ENCODE measurements around the gene TMEM72. TPM values are rescaled to one million over a fixed set of nuclear protein-coding genes. Genes with fewer than 3 reads are reported as not detected.

Gene TMEM72
- total RNA-seq, 6 experiments from 2014 or later = not detected

DNA sequence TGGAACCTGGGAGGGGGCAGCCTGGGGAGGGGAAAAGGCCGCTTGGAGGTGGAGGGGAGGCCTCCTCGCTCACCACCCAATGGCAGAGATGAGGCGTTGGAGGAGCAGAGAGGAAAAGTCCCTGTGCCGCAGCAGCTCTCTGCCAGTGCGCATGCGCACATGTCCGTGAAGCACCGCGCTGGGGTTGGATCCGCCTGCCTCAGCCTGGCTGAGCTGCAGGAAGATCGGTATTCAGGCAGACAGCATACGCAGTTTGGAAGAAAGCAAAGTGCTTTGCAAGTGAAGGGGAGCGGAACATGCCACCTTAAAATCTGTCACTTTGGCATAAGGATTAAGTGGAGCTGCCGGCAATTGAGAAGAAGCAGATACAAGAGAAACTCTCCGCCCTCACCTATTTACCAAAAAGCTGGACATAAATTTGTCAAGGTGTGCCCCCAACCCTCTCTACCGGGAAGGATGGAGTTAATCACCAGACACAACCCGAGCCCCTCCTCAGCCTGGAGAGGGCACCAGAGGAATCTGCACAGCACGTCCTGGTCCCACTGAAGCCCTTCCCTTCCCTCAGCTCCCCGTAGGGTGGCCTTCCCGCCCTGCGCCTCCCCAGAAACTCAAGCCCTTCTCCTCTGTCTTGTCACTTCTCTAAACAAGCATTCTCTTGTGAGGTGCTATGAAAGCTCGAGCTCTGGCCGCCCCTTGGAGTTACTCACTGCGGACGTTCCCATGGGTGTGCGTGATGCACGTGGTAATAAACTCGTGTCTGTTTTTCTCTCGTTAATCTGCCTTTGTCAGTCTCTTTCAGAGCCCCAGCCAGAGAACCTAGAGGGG is 32.2 kb upstream of the TMEM72 start:
- H3K27me3 Mint-ChIP-seq (ENCODE audit: insufficient read depth) = peaks cover 26% of the 10 kb centered on the region
- DNase-seq = peak; percentile 83
- peak overlapping the region; percentile 68 for H3K27ac Mint-ChIP-seq
- H3K36me3 Mint-ChIP-seq (ENCODE audit: low read depth) = no peaks in the 10 kb centered on the region
- peak overlapping the region; percentile 88 for H3K4me3 Mint-ChIP-seq
- peaks cover 38% of the 10 kb centered on the region for H3K4me1 Mint-ChIP-seq (ENCODE audit: low read depth)
- no peaks in the 10 kb centered on the region for H3K9me3 Mint-ChIP-seq
- TF ChIP-seq, protein P1, sequence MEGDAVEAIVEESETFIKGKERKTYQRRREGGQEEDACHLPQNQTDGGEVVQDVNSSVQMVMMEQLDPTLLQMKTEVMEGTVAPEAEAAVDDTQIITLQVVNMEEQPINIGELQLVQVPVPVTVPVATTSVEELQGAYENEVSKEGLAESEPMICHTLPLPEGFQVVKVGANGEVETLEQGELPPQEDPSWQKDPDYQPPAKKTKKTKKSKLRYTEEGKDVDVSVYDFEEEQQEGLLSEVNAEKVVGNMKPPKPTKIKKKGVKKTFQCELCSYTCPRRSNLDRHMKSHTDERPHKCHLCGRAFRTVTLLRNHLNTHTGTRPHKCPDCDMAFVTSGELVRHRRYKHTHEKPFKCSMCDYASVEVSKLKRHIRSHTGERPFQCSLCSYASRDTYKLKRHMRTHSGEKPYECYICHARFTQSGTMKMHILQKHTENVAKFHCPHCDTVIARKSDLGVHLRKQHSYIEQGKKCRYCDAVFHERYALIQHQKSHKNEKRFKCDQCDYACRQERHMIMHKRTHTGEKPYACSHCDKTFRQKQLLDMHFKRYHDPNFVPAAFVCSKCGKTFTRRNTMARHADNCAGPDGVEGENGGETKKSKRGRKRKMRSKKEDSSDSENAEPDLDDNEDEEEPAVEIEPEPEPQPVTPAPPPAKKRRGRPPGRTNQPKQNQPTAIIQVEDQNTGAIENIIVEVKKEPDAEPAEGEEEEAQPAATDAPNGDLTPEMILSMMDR (IDR thresholded peaks at IDR 0.05) = peak; percentile 23; the same call in 1 of the 2 replicates

DNA sequence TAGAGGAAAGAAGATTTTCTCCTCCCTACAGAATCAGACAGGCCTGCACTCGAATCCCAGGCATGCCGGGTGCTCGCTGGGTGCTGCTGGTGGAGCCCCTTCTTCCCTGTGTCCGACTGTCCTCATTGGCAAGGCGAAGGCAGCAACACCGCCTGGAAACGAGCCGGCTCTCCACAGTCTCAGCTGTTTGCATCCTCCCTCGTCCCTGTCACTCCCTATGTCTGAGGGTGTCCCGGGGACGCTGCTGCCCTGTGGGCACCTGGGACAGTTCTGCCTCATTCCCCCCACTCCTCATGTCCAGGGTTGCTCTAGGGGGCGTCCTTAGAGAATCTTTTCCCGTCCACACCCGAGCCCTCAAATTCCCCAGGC is 31.6 kb upstream of the TMEM72 start:
- H3K36me3 Mint-ChIP-seq (ENCODE audit: low read depth) = no peaks in the 10 kb centered on the region
- H3K27me3 Mint-ChIP-seq (ENCODE audit: insufficient read depth) = peaks cover 26% of the 10 kb centered on the region
- no peak for DNase-seq
- H3K4me3 Mint-ChIP-seq = peak overlapping the region; percentile 88
- H3K4me1 Mint-ChIP-seq (ENCODE audit: low read depth) = peaks cover 32% of the 10 kb centered on the region
- no peaks in the 10 kb centered on the region for H3K9me3 Mint-ChIP-seq
- peak overlapping the region; percentile 68 for H3K27ac Mint-ChIP-seq
- TF ChIP-seq, protein P1 (IDR thresholded peaks at IDR 0.05) = no peak

DNA sequence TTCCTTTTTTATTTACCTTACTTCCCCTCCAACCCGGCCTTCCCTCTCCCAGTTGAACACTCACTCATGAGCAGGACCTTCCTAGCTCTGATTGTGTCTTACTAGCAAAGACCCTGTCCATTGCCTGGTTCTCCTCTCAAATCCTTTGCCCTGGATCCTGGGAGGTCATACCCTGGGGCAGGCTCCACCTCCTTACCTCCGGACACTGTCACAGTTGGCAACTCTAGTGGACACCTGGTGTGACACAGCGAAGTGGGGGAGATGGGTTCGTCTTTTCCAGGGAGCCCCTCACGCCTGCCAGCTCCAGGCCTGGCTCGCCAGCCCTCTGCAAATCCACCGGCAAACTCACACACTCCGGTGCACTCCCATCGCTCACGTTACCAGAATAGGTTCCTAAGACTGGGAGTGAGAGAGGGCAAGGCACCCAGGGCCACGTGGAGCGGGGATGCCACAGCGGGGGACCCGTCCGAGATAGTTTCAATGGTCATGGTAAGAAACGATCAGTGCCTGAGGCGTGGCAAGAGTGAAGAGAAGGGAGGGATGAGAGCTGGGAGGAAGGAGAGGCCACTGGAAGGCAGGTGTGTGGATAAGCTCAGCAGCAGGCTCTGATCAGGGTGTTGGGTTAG is 30.9 kb upstream of the TMEM72 start:
- Mint-ChIP-seq H3K36me3 (ENCODE audit: low read depth) (no peaks in the 10 kb centered on the region), H3K27ac (no peak overlapping the region), H3K4me3 (no peak overlapping the region; the same call in 1 of the 2 replicates), H3K27me3 (ENCODE audit: insufficient read depth) (peaks cover 26% of the 10 kb centered on the region), H3K4me1 (ENCODE audit: low read depth) (peaks cover 30% of the 10 kb centered on the region), H3K9me3 (no peaks in the 10 kb centered on the region)
- no peak for DNase-seq
- TF ChIP-seq, protein P1 (IDR thresholded peaks at IDR 0.05) = no peak

DNA sequence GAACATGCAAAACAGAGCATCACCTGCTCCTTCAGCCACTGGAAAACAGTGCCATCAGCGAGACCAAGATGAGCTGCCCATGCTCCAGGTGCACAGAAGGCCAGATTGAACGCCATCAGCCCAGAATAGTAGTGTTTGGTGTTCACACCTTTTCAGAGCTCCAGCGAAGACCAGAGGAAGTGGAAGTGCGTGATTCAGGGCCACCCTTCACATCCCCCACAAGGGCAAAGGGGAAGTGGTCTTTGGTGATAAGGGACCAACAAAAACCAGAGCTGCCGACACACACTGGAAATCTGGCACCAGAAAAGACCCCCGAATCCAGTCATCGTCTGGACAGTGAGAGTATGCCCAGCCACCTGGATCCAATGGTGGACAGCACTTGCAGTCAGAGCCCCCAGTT is 29.5 kb upstream of the TMEM72 start:
- peaks cover 30% of the 10 kb centered on the region for H3K27me3 Mint-ChIP-seq (ENCODE audit: insufficient read depth)
- TF ChIP-seq, protein P1 (IDR thresholded peaks at IDR 0.05) = no peak
- H3K9me3 Mint-ChIP-seq = no peaks in the 10 kb centered on the region
- H3K4me3 Mint-ChIP-seq = no peak overlapping the region
- peaks cover 30% of the 10 kb centered on the region for H3K4me1 Mint-ChIP-seq (ENCODE audit: low read depth)
- no peak overlapping the region for H3K27ac Mint-ChIP-seq
- DNase-seq = no peak
- no peaks in the 10 kb centered on the region for H3K36me3 Mint-ChIP-seq (ENCODE audit: low read depth)

DNA sequence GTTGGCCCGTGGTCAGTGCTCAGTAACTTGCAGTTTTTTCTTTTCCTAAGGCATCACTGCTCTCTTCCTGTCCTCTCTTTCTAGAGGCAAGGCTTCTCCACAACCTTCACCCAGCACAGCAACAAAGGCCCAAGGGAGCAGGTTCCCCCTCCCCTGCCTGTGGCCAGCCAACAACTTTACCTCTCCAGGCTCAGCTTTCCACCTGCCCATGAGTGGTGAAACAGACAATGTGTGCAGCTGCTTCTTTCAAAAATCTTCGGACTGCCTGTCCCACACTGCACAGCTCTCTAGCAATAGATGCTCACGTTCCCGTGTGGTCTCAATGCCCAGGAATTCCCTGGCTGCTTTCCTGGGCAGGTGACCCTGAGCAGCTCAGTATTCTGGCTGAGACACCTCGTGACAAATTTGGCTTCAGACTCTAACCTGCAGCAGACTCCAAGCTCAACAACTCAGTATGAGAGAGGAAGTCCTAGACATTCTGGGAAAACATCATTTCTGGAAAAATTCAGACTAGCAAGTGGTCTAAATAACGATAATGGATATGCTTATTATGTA is 28.9 kb upstream of the TMEM72 start:
- H3K4me1 Mint-ChIP-seq (ENCODE audit: low read depth) = peaks cover 30% of the 10 kb centered on the region
- TF ChIP-seq, protein P1 (IDR thresholded peaks at IDR 0.05) = no peak
- H3K4me3 Mint-ChIP-seq = no peak overlapping the region
- no peaks in the 10 kb centered on the region for H3K36me3 Mint-ChIP-seq (ENCODE audit: low read depth)
- no peaks in the 10 kb centered on the region for H3K9me3 Mint-ChIP-seq
- DNase-seq = no peak
- H3K27ac Mint-ChIP-seq = no peak overlapping the region
- peaks cover 36% of the 10 kb centered on the region for H3K27me3 Mint-ChIP-seq (ENCODE audit: insufficient read depth)
